SK-N-SH (cell line): ENCODE measurements around the gene RNF40. TPM values are rescaled to one million over a fixed set of nuclear protein-coding genes. Genes with fewer than 3 reads are reported as not detected.

ENCODE experiments used
- CTCF ChIA-PET: fragments of 300-600, 350-600 bp; formaldehyde crosslinking; extraction: SDS; loops from one replicate; lab custom pipeline; 2021; lab: Yijun Ruan, JAX
- POLR2A ChIA-PET: fragments of 350-600 bp; sonication (Branson Sonifier 250); formaldehyde crosslinking; extraction: SDS; loops from one replicate; lab custom pipeline; 2020; ENCODE audit warnings: antibody characterized with exemption, inconsistent platforms; lab: Yijun Ruan, JAX
- DNase-seq: peaks from one replicate; pipeline ENCODE4 v3.0.0; 2012
- H2AFZ ChIP-seq: fragments of 200-600 bp; sonication (generic); 2 replicates; pipeline ENCODE4 v1.8.1; 2016; ENCODE audit warnings: antibody characterized with exemption, mild to moderate bottlenecking, low read depth
- H3F3A ChIP-seq: fragments of 200-600 bp; sonication (generic); replicated peaks from 2 replicates; pipeline ENCODE3; 2016; ENCODE audit warnings: antibody characterized with exemption, mild to moderate bottlenecking; ENCODE audit not compliant: insufficient read depth
- H3K27ac ChIP-seq, 2 experiments: fragments of 200-500 bp in 1 of 2; fragments of 200-600 bp in 1 of 2; sonication (Bioruptor generic) in 1 of 2; sonication (generic), shearing (Covaris generic) in 1 of 2; 2 replicates each; pipeline versions ENCODE4 v1.5.1 to v1.6.1; 2014 to 2016; ENCODE audit warnings: low read depth in 2 of 2, inconsistent platforms in 1 of 2, low read length in 1 of 2, mild to moderate bottlenecking in 1 of 2, mixed read lengths in 1 of 2
- H3K27me3 ChIP-seq: fragments of 200-600 bp; sonication (generic), shearing (Covaris generic); 2 replicates; pipeline ENCODE4 v1.6.1; 2016; ENCODE audit warnings: mixed run types; ENCODE audit not compliant: insufficient read depth
- H3K36me3 ChIP-seq, 2 experiments: fragments of 200-500 bp in 1 of 2; fragments of 200-600 bp in 1 of 2; sonication (Bioruptor generic) in 1 of 2; sonication (generic) in 1 of 2; replicated peaks in 1 of 2; 2 replicates each; pipeline versions ENCODE3 to v1.5.1; 2014 to 2016; ENCODE audit warnings: low read length in 1 of 2, mild to moderate bottlenecking in 1 of 2; ENCODE audit not compliant: insufficient read depth in 2 of 2, control insufficient read depth in 1 of 2
- H3K4me1 ChIP-seq, 2 experiments: fragments of 200-500 bp in 1 of 2; fragments of 200-600 bp in 1 of 2; sonication (Bioruptor generic) in 1 of 2; sonication (generic), shearing (Covaris generic) in 1 of 2; 2 replicates each; pipeline versions ENCODE4 v1.5.1 to v1.6.1; 2014 to 2016; ENCODE audit warnings: low read depth in 1 of 2, low read length in 1 of 2, mixed run types in 1 of 2; ENCODE audit not compliant: insufficient read depth in 2 of 2, control insufficient read depth in 1 of 2
- H3K4me2 ChIP-seq: fragments of 200-600 bp; sonication (generic), shearing (Covaris generic); 2 replicates; pipeline ENCODE4 v1.6.1; 2017; ENCODE audit warnings: mixed run types
- H3K4me3 ChIP-seq, 2 experiments: fragments of 200-500 bp in 1 of 2; fragments of 200-600 bp in 1 of 2; sonication (Bioruptor generic) in 1 of 2; sonication (generic), shearing (Covaris generic) in 1 of 2; 2 replicates each; pipeline versions ENCODE4 v1.5.1 to v1.8.1; 2014 to 2016; ENCODE audit warnings: low read depth in 2 of 2, inconsistent platforms in 1 of 2, low read length in 1 of 2, mild to moderate bottlenecking in 1 of 2, mixed read lengths in 1 of 2, moderate library complexity in 1 of 2
- H3K79me2 ChIP-seq: fragments of 200-600 bp; sonication (generic); 2 replicates; pipeline ENCODE4 v1.8.1; 2017; ENCODE audit warnings: mild to moderate bottlenecking; ENCODE audit not compliant: insufficient read depth
- H3K9ac ChIP-seq: fragments of 200-600 bp; sonication (generic); 2 replicates; pipeline ENCODE4 v1.6.1; 2017; ENCODE audit warnings: mixed run types
- H3K9me2 ChIP-seq: fragments of 200-600 bp; sonication (generic); 2 replicates; pipeline ENCODE4 v1.6.1; 2017; ENCODE audit warnings: mixed run types
- H3K9me3 ChIP-seq: fragments of 200-600 bp; sonication (generic); 2 replicates; pipeline ENCODE4 v1.6.1; 2017; ENCODE audit warnings: mixed run types, mild to moderate bottlenecking, moderate library complexity
- H4K20me1 ChIP-seq: fragments of 200-600 bp; sonication (generic); 2 replicates; pipeline ENCODE4 v1.6.1; 2017; ENCODE audit warnings: mild to moderate bottlenecking, mixed run types; ENCODE audit not compliant: insufficient read depth
- CTCF ChIP-seq: fragments of 200-600 bp; sonication (generic); IDR thresholded peaks from 2 replicates; pipeline ENCODE4 v1.6.1; 2017; ENCODE audit warnings: antibody characterized with exemption, mild to moderate bottlenecking, moderate library complexity
- EP300 ChIP-seq, 2 experiments: IDR thresholded peaks; 2 replicates each; pipeline versions ENCODE4 v1.4.0 to v1.6.1; 2012; ENCODE audit warnings: borderline replicate concordance in 1 of 2, low read depth in 1 of 2, low read length in 1 of 2
- FOXJ3 ChIP-seq: sonication (generic); formaldehyde crosslinking; IDR thresholded peaks from 2 replicates; pipeline ENCODE4 v1.5.1; 2020; ENCODE audit warnings: mild to moderate bottlenecking, missing genetic modification reagents
- GABPA ChIP-seq: IDR thresholded peaks from 2 replicates; pipeline ENCODE4 v1.4.0; 2012; ENCODE audit warnings: low read depth, mild to moderate bottlenecking
- GATA2 ChIP-seq: sonication (generic); formaldehyde crosslinking; IDR thresholded peaks from 2 replicates; pipeline ENCODE4 v1.5.0; 2020; ENCODE audit warnings: mild to moderate bottlenecking, missing genetic modification reagents
- IRF3 ChIP-seq: fragments of 150-350 bp; IDR thresholded peaks from 2 replicates; pipeline ENCODE4 v1.6.1; 2016; ENCODE audit warnings: mild to moderate bottlenecking, low read depth, low read length
- MEF2A ChIP-seq: IDR thresholded peaks from 2 replicates; pipeline ENCODE4 v1.4.0; 2012; ENCODE audit warnings: low read depth, borderline replicate concordance
- MXI1 ChIP-seq: IDR thresholded peaks from 2 replicates; pipeline ENCODE4 v1.6.1; 2012; ENCODE audit warnings: mild to moderate bottlenecking, low read depth, low read length, improper control_type of control experiment
- NRF1 ChIP-seq: IDR thresholded peaks from 2 replicates; pipeline ENCODE4 v1.6.1; 2012; ENCODE audit warnings: low read depth, mild to moderate bottlenecking, low read length
- PBX3 ChIP-seq: IDR thresholded peaks from 2 replicates; pipeline ENCODE4; 2012
- POLR2AphosphoS5 ChIP-seq: IDR thresholded peaks from 2 replicates; pipeline ENCODE4 v1.6.1; 2012; ENCODE audit warnings: low read depth, low read length
- RCOR1 ChIP-seq: fragments of 150-350 bp; IDR thresholded peaks from 2 replicates; pipeline ENCODE4 v1.6.1; 2017; ENCODE audit warnings: antibody characterized with exemption, low read length
- RXRA ChIP-seq: IDR thresholded peaks from 2 replicates; pipeline ENCODE4 v1.4.0; 2012; ENCODE audit warnings: low read depth, mild to moderate bottlenecking, borderline replicate concordance
- SIN3A ChIP-seq: IDR thresholded peaks from 2 replicates; pipeline ENCODE4 v1.6.1; 2012; ENCODE audit warnings: low read depth, mild to moderate bottlenecking, low read length, moderate library complexity, borderline replicate concordance
- SMC3 ChIP-seq: IDR thresholded peaks from 2 replicates; pipeline ENCODE4 v1.6.1; 2012; ENCODE audit warnings: low read depth, low read length, improper control_type of control experiment
- TCF12 ChIP-seq: IDR thresholded peaks from 2 replicates; pipeline ENCODE4 v1.4.0; 2012
- USF1 ChIP-seq: IDR thresholded peaks from 2 replicates; pipeline ENCODE4 v1.4.0; 2012; ENCODE audit warnings: low read depth, borderline replicate concordance
- YY1 ChIP-seq: IDR thresholded peaks from 2 replicates; pipeline ENCODE4 v1.4.0; 2012; ENCODE audit warnings: low read depth, mild to moderate bottlenecking
- ZBTB33 ChIP-seq: IDR thresholded peaks from 2 replicates; pipeline ENCODE4 v1.4.0; 2012; ENCODE audit warnings: low read depth, borderline replicate concordance
- WGBS: methylation state at CpG from one replicate; pipeline ENCODE4 v1.1.6; 2017; ENCODE audit warnings: low lambda C conversion rate; 5-methylcytosine and 5-hydroxymethylcytosine counted together
- polyA plus RNA-seq, 3 experiments: library from polyadenylated mRNA; depleted of rRNA; stranded (reverse); fragments of >200 nt; gene quantifications; 2 replicates each; pipeline ENCODE4 v1.2.3, GENCODE V29; 2012

RNF40 gene
- polyA plus RNA-seq, 1 of the 3 experiments (the other 2 are of a cell fraction), result 49.8 TPM

GRCh38 chr16:30767767-30768465 lies 5.8 kb downstream of the RNF40 start:
- Histone ChIP-seq H3K79me2 (peaks cover 27% of the 10 kb centered on the region), H3F3A (peaks cover 4% of the 10 kb centered on the region), H3K4me1 (peaks cover 7 to 10% of the 10 kb centered on the region in 2 experiments; a peak in 3 of 4 replicates), H3K36me3 (peaks cover 55 to 85% of the 10 kb centered on the region in 2 experiments), H2AFZ (no peak overlapping the region), H3K4me3 (no peak overlapping the region), H3K27ac (no peak overlapping the region), H3K9me3 (no peaks in the 10 kb centered on the region), H4K20me1 (no peaks in the 10 kb centered on the region), H3K9ac (no peak overlapping the region), H3K9me2 (no peaks in the 10 kb centered on the region), H3K27me3 (no peaks in the 10 kb centered on the region), H3K4me2 (no peak overlapping the region)
- POLR2A ChIA-PET, result interaction anchor here (0.8 kb wide), 1 partner anchor 11 kb away, joined by 3 read pairs; no protein-coding TSS in a partner anchor
- WGBS, result 96% methylated on average over 14 of the region's 18 CpGs
- DNase-seq, result no peak
- CTCF ChIA-PET, result interaction anchor here (0.8 to 0.9 kb wide), 2 partner anchors 25 to 134 kb away, joined by 3 read pairs; no protein-coding TSS in a partner anchor
- TF ChIP-seq EP300 (IDR thresholded peaks at IDR 0.05; ENCODE audit: borderline replicate concordance in 1 of 2, low read depth in 1 of 2, low read length in 1 of 2) (no peak), SMC3 (no peak), POLR2AphosphoS5 (no peak), MEF2A (no peak), TCF12 (no peak), NRF1 (no peak)

GRCh38 chr16:30768583-30769181 lies 6.6 kb downstream of the RNF40 start:
- no peaks in the 10 kb centered on the region for H4K20me1 ChIP-seq
- H3K4me2 ChIP-seq, result no peak overlapping the region
- peaks cover 20% of the 10 kb centered on the region for H3K79me2 ChIP-seq
- TF ChIP-seq SIN3A (no peak), PBX3 (no peak), IRF3 (no peak), NRF1 (no peak), YY1 (no peak), GABPA (no peak), RCOR1 (no peak), ZBTB33 (no peak), TCF12 (no peak), USF1 (no peak), MXI1 (no peak), CTCF (no peak), FOXJ3 (CRISPR knock-in tag) (no peak), GATA2 (CRISPR knock-in tag) (no peak), RXRA (no peak)
- H3K4me1 ChIP-seq, result peaks cover 0 to 3% of the 10 kb centered on the region in 2 experiments; a peak in 2 of 4 replicates
- POLR2A ChIA-PET, result interaction anchor here (0.8 kb wide), 1 partner anchor 11 kb away, joined by 3 read pairs; no protein-coding TSS in a partner anchor
- no peak overlapping the region for H3K27ac ChIP-seq
- H2AFZ ChIP-seq, result no peak overlapping the region
- 98% methylated on average over 23 of the region's 23 CpGs for WGBS
- H3K9ac ChIP-seq, result no peak overlapping the region
- DNase-seq, result no peak
- H3K27me3 ChIP-seq, result no peaks in the 10 kb centered on the region
- H3F3A ChIP-seq, result peaks cover 4% of the 10 kb centered on the region
- H3K9me3 ChIP-seq, result no peaks in the 10 kb centered on the region
- no peaks in the 10 kb centered on the region for H3K9me2 ChIP-seq
- H3K4me3 ChIP-seq, result no peak overlapping the region
- H3K36me3 ChIP-seq, result peaks cover 48 to 83% of the 10 kb centered on the region in 2 experiments
- CTCF ChIA-PET, result no interaction called here
